Dermis blood vessel endothelial cell (primary cell): Measurements from ENCODE around the gene KCNC4. TPM values are rescaled to one million over a fixed set of nuclear protein-coding genes. Genes with fewer than 3 reads are reported as not detected.

Experiments
- DNase-seq: peaks from one replicate; pipeline ENCODE4 v3.0.0; 2010
- total RNA-seq: library from RNA; depleted of rRNA; stranded (reverse); fragments of >200 nt; gene quantifications from 2 replicates; pipeline ENCODE4 v1.2.3, GENCODE V29; 2014

The KCNC4 gene
- total RNA-seq, 1 donor from 2014 or later: 5.8 TPM

DNA sequence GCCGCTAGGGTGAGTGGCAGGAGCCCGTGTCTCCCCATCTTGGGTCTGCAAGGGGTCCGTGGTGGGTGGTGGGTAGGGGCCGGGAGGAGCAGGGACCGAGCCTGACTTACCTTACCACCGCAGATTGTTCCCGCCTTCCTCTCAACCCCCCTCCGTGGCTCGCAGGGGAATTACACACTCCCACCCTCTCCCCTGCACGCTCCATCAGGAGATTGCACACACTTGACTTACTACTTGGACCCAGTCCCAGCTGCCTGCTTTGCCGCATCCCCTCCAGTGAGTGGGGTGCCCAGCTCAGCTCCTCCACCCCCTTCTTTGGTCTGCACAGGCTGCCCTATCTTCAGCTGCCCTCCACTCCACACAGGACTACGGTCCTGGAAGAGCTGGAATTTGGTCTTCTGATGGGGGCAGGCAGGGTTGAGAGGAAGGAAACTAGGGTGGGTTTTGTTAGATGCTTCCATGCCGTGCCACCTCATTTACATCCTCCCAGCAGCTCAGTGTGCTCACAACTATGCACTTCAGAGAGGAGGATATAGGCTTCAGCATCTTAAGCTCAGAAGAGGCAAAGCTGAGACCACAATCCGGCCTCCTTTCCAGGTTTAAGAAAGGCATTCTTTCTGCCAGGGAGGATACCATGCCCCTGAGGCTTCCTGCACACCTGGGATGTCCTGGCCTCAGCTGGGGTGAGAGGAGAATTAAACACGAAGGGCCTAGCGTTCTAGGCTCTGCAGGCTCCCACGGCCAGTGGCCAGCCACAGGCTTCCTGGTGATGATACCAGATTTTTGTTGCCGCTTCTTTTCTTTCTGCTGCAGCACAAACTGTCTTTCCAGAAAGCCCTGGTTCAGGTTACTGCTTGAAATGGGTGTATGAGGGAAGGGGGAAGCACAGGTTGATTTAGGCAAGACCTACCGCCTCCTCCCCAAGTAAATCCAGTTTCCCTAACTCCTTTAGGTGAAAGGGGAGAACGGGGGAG, 2.3 kb downstream of the KCNC4 start:
- peak; percentile 15 for DNase-seq

GRCh38 chr1:110213143-110213540, 3.0 kb downstream of the KCNC4 start:
- DNase-seq: no peak

DNA sequence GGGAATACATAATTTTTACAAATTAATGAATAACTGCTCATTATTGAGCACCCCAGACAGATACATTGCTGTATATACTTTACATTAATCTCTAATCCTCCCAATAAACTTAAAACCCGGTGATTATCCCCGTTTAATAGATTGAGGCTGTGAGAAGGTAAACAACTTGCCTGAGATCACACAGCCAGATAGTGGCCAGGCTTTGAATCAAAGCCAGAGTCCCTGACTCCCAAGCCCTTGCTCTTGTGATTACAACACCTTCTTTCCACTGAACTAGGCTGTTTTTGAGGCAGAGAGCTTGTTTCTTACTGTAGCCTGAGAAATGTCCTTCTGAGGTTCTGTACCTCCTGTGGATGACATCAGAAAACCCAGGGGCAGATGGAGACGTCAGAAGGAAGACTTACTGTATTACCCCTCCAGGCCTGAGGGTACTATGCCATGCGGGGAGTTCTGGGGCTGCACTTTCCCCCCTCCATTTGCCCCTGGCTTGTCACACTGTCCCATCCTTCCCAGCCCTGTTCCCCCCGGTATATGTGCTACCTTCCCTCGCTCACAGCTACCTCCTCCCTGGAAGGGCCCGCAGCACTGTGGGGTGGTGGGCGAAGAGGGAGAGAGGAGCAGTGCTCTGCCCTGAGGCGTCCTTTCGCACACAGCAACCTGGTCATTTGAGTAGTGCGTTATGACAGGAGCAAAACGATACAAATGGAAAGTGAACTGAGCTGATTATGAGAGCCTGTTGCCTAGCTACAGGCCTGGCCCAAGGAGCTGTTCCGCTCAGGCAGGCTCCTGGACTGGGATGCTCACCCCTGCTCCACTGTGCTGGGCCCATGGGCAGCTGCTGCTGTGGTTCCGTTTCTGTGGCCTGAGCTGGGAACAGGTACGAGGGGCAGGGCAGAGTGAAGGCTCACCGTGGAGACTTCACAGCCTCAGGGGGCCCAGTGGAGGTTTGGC, 4.6 kb downstream of the KCNC4 start:
- DNase-seq: no peak

- DNase-seq: no peak
Observed at GRCh38 chr1:110215621-110216515, 5.8 kb downstream of the KCNC4 start.

- DNase-seq: no peak
Observed at GRCh38 chr1:110216844-110217444, 6.8 kb downstream of the KCNC4 start.

GRCh38 chr1:110218137-110218536, 8.0 kb downstream of the KCNC4 start:
- no peak for DNase-seq

GRCh38 chr1:110218739-110219138, 8.6 kb downstream of the KCNC4 start:
- no peak for DNase-seq

DNA sequence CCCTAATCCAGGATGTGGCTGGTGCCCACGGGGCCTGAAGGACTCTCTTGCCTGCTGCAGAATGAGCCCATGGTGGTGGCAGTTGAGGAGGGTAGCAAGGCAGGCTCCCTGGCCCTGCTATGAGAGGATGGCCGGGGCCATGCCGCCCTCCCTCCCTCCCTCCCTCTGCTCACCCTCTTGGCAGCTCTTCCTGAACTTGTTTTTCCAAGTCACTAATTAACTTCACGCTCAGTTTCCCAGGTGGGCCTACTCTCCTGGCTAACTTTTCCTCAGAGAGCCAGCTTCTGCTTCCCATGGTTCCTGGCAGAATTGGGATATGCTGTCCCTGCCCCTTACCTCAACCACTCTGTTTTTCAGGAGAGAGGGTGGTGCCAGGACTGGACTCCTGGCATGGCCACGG, 10.2 kb downstream of the KCNC4 start:
- DNase-seq: no peak

DNA sequence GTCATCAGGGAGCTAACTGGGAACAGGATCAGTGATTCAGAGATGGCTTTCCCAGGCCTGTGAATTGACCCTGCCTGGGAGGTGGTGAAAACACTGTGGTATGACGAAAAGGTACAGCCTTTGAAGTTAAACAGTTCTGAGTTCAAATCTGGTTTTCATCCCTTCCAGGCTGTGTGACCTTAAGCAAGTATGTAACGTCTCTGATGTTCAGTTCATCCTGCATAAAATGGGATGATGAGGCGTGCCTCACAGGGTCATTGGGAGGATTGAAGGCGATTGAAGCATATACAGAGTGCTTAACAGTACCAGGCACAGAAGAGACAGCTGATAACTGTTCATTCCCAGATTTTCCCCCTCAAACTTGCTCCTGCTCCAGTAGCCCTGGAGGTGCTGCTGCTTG, 11.0 kb downstream of the KCNC4 start:
- DNase-seq: no peak

- no peak for DNase-seq
Observed at GRCh38 chr1:110223127-110223526, 13.0 kb downstream of the KCNC4 start.

- DNase-seq: no peak
Observed at GRCh38 chr1:110223581-110223980, 13.5 kb downstream of the KCNC4 start.

- no peak for DNase-seq
Observed at GRCh38 chr1:110224240-110224995, 14.3 kb downstream of the KCNC4 start.

- no peak for DNase-seq
Observed at GRCh38 chr1:110225212-110225611, 15.1 kb downstream of the KCNC4 start.

GRCh38 chr1:110225756-110226404, 15.8 kb downstream of the KCNC4 start:
- no peak for DNase-seq

DNA sequence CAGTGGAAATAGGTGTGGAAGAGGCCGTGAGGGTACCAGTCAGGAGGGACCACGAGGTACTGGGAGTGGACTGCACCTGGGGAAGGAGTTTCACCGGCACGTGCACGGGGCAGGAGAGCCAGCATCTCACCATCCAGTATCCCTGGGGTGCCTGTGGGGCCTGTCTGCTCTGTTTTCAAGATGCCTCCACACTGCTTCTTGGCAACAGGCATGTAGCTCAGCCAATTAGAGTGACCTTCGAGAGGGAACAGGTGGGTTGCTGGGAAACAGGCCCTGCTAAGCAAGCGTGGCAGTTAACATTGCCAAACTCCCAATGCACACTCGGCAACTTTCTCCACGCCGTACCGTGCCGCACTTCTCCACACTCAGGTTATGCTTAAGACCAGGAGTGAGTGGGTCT, 17.7 kb downstream of the KCNC4 start:
- DNase-seq: no peak

- DNase-seq: no peak
Observed at GRCh38 chr1:110228381-110228780, 18.3 kb downstream of the KCNC4 start.

- DNase-seq: no peak
Observed at GRCh38 chr1:110228869-110229268, 18.8 kb downstream of the KCNC4 start.

DNA sequence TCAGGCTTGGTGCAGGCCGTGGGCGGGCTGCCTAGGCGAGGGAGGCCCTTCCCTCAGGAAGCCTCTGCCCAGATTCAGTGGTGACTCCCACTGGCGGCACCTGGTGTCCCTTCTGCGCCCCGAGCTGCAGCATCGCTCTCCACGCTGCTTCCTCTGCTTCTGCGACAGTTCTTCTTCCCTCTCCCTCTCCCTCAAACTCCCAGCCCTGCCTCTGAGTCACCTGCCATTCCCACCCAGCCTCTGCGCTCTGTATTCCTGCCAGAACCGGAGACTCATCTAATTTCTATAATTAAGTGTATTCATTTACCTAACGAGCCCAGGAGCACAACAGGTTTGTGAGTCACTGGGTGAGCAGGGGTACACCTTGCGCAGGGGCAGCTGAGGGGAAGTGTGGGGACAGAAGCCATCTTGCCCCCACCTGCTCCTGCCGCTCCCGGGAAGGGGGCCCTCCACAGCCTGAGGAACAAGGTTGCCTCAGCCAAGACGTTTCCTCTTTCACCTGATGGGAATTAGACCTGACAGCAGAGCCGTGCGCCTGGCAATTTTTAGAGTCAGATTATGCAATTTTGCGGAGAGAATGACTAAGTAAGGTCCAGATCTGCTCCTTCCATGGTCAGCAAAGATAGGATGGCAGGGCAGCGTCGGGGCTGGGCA, 19.4 kb downstream of the KCNC4 start:
- no peak for DNase-seq

DNA sequence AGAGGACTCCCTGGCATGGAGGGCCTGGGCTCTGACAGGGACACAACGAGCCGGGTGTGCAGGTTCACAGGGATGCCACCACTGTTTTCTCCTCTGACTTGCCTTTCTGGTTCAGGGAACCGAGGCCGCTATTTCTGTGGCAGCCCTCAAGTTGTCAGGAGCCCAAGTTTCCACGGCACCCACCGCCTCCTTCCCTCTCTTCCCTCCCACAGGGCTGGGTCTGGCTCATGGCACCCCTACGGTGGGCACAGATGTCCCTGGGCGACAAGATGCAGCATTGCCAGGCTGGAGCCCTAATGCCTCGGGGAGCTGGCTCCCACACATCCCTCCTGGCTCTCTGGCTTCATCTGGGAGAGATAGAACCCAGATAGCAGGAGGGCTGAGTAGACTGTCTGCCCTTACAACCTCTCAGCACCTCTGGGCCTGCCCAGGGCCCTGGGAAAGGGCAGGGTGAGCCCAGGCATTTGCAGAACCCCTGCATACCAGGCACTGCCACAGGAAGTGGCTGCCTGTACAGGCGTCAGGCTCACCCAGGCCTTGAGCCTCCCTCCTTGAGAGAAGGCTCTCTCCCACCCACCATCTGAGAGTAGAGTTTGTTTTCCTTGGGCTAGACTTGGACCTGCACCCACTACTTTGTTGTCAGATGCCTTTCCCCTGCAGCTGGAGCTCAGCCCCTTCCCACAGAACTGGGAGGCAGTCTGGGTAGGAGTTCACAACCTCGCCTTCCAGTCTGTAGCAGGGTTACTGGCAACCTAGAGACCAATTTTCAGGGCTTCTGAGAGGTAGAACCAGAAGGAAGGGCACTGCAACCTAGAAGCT, 20.5 kb downstream of the KCNC4 start:
- no peak for DNase-seq
